RKO (cell line): ENCODE measurements around the gene CTCF.

Experiments used
- DNase-seq: peaks from one replicate; pipeline ENCODE4 v3.0.0-alpha.2; 2016; ENCODE audit warnings: low spot score

Gene CTCF

DNA sequence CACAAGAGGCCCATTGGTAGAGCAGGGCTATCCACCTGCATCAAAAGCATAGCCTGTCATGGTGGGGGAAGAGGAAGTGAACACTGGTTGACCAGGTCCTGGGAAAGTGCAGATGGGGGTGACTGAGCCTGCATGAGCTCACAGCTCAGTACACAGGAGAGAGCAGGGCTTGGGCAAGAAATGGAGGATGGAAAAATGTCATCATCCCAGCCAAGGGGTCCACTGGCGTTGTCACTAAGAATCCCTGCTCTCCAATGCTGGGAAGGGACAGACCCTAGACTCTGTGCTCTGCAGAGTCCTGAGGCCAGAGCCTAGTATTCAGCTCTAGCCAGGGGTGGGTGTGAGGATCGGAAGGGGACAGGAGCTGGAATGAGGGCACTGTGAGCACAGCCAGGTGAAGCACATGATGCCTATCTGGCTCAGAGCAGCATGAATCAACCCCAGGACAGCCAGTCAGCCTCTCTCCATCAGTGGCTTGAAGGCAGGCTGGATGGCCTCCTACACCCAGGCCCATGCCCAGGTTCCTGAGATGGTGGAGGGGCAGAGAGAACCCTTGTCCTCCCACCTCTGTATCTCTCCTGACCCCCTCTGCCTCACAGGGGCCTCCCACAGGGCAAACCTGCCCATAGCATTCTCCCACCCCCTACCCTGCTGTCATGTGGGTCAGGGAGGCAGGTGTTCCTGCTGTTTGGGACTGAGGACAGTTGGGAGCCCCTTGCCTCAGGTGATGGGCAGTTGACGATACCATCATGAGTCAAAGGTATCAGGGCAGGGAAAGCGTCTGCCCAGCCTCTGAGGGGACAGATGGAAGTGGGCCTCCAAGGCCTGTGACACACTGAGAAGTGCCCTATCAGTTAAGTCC is 13.8 kb upstream of the CTCF start:
- no peak for DNase-seq

DNA sequence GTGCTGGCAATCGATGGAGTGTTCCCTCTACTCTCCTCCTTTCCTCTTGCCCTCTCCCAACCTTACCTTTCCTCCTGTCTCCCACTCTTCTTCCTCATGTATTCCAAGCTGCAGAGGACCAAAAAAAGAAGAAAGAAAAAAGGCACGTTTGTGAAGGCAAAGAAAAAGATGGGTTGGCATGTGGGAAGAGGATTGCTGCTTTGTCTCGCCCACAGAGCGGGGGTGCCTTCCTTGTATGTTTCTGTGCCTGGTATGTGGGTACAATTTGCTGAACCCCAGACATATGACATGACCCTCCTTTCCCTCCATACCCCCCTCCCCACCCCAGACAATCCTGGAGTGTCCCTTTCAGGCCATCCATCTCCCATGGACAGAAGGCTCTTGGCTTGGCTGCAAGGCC is 13.1 kb upstream of the CTCF start:
- DNase-seq: no peak

DNA sequence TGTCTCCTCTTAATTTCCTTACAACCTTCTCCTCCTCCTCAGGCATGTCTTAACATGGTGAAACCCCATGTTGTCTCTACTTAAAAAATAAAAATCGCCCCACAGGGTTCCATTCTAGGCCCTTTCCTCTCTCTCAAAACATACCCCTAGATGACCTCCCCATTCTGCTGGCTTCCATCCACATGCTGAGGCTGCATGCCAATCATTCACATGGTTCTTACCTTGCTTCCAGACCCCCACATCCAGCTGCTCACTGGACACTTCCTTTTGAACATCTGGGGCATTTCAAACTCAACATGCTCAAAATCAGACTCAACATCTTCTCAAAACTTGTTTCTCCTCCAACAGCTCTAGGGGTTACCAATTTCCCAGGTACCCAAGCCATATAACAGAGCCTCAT is 12.4 kb upstream of the CTCF start:
- DNase-seq: no peak

DNA sequence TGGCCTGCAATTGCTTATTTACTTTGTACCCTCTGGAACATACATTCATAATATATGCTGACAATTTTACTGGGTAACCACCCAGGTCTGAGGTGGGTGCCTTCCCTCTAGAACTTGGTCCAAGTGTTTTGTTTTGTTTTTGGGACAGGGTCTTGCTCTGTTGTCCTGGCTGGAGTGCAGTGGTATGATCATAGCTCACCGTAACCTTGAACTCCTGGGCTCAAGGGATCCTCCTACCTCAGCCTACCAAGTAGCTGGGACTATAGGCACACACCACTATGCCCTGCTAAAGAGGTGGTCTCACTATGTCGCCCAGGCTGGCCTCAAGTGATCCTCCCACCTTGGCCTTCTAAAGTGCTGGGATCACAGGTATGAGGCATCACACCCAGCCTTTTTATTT is 11.2 kb upstream of the CTCF start:
- DNase-seq: no peak

DNA sequence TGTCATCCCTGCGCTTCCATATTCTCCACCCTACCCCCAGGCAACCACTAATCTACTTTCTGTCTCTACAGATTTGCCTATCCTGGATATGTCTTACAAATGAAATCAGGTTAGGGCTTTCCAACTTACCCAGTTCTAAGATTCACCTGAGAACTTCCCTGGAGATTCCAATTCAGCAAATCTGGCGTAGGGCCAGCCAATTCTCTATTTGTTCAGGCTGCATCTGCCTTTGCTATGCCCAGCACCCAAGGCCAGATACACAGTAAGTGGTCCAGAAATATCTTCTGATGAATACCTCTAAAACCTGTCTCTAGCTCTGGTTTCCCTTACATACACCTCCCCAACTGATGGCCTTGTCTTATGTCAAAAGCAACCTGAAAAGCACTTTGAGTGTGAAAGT is 10.4 kb upstream of the CTCF start:
- DNase-seq: no peak

DNA sequence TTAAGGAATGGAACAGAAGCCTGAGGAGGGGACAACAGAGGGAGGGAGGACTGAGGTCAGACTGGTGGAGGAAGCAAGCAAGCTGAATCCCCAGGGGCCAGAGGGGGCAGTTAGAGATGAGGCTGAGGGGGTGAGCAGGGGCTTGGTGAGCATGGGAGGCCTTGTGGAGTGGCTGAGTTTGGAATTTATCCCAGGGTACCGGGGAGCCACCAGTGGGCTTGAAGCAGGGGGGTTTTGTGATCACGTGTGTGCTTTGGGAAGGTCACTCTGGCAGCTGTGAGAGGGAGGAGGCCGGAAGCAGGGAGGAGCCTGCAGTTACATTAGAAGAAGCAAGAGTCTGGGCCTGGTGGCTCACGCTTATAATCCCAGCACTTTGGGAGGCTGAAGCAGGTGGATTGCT is 9.8 kb upstream of the CTCF start:
- no peak for DNase-seq

DNA sequence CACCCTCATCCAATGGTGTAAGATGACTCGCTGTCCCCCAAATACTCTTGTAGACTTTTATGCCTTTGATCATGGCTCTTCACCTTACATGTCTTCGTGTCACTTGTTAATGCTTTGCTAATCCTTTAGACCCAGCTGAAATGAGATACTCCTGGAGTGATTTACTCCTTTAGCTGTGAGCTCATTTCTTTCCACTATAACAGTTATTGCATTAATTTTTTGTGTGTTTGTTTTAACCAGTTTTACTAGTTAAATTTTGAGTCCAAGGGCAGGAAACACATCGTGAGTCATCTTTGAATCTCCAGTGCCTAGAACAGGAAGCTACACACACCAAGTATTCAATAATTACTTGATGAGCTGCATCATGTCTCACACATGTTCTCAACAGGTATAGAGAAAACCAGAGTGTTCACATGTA is 6.5 kb upstream of the CTCF start:
- peak; percentile 49 for DNase-seq

DNA sequence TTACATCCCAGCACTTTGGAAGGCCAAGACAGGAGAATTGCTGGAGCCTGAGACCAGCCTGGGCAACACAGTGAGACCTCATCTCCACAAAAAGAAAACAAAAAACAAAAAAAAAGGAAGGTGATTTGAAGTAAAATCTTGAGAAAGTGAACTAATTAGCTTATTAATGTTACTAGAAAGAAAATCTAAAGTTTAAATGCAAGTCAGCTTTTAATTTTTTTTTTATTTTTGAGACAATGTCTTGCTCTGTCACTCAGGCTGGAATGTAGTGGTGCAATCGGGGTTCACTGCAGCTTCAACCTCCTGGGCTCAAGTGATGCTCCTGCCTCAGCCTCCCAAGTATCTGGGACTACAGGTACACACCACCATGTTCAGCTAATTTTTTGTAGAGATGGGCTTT is 3.5 kb upstream of the CTCF start:
- no peak for DNase-seq

DNA sequence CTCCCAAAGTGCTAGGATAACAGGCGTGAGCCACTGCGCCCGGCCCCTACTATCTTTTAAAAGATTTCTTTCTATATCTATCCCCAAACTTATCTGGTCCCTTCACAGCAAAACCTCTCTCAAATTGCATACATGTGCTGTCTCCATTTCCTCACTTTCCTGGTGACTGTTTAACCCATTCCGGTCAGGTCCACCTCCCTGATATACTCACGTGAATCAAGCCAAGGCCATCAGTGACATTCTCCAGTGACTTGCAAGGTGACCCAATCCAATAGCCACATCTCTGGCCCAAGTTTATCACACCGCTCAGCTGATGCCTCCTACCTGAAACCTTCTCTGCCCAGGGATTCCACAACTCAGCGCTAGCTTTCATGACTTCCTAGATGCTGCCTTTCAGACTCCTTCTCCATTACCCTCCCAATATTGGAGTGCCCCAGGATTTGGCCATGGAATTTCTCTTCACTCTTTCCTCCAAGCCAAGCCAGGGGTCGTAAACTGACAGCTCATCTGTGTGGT is 1.4 kb upstream of the CTCF start:
- DNase-seq: no peak

DNA sequence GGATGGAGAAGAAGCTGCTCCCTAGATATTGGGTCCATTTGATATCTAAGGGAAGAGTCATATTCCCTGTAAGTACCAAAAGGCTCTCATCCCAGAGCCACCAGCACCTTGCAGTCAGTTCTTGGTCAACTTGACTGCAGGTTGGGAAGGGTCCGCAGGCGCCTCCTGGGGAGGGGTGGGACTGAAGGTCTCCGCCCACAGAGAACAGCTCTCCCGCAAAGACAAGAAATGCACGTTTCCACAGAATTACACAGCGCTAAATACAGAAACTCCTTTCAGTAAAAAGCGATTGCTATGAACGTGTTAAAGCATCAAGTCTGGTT is 864 bp upstream of the CTCF start:
- no peak for DNase-seq

DNA sequence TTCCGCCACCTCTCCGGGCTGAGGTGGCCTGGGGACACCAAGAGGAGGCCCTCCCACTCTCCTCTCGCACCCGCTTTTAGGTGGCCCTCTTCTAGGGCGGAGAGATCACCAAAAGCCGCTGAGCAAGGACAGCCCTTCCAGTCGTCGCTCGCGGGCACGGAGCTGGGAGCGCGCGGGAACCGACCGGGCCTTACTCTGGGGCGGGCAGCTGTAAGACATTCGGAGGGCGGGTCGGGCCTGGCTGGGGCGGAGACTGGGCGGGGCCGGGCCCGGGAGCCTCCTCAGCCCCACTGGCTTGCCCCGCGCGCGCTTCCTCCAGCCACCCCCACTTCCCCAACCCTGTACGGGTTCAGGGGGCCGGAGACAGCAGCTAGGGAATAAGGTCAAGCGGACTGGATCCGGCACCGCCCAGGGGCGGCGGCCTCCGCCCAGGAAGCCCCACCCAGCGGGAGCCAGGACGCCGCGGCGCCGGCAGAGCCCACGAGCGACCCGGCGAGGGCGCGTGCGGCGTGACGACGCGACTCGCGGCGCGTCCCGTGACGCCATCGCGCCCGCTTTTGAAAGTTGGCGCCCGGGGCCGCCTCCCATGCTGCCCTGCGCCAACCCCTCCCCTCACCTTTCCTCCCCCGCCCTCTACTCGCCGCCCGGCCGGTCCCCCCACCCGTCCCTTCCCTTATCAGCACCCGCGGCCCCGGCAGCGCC is 351 bp upstream of the CTCF start:
- peak; percentile 96 for DNase-seq

DNA sequence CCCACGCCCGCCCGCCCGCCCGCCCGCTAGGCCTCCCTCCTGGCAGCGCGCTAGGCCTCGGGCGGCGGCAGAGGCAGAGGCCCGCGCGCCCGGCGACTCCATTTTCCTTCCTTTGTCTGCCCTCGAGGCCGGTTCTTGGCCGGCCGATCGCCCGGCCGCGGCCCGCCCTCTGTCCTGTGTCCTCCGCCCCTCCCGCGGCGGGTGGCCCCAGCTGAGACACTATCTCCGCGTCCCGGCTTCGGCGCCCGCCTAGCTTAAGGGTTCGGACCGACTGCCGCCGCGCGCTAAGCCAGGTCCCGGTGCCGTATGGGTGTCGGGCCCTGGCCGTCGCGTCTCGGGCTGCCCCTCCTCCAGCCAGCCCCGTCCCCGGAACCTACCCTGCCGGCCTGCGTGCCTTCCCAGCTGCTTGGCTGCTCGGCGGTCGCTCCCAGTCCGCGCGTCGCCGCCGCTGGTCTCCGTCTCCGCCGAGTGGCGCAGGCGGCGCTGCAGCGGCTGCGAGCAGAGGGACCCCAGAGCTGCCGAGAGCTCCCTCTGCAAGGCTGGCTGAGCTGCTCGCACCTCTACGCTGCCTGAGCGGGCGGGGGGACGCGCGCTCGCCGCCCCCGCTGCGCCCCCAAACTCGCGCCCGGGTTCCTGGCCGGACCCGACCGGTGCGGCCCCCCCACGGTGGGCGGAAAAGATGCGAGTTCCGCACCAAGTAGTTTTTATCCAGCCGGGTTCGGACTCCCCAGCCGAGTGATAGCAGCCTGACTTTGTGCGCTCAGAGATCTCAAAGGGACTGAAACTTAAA is 787 bp downstream of the CTCF start:
- peak; percentile 61 for DNase-seq

DNA sequence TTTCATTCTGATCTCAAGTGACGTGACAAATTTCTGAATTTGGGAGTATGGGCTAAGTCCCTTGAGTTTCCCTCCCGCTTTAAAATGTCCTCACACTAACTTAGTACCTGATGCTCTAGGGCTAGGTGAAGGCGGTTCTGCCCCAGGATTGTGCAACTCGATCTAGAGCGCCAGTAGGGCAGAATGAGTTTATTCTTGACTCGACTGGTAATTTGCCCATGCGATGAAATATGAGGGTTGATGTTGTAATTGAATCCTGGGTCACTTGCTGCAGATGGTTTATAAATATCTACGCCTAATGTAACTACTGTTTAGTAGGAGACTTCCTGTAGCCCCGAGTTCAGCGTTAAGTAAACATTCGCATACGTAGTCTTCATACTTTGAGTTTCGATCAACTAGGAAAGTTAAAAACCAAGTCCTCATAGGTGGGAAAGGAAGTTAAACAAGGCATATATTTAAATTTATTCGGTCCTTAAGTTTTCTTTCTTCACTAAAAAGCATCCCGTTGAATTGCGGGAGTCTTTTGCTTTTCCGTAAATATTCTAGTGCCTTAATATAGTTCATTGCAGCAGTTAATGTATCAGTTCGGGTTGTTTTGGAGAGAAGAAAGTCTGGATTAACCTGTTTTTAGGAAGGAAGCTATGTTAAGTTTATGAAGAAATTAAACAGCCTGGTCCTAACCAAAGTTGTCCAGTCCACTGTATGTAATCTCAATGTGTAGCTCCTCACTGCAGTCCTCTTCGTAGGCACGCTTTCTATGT is 1.6 kb downstream of the CTCF start:
- DNase-seq: peak; percentile 61

DNA sequence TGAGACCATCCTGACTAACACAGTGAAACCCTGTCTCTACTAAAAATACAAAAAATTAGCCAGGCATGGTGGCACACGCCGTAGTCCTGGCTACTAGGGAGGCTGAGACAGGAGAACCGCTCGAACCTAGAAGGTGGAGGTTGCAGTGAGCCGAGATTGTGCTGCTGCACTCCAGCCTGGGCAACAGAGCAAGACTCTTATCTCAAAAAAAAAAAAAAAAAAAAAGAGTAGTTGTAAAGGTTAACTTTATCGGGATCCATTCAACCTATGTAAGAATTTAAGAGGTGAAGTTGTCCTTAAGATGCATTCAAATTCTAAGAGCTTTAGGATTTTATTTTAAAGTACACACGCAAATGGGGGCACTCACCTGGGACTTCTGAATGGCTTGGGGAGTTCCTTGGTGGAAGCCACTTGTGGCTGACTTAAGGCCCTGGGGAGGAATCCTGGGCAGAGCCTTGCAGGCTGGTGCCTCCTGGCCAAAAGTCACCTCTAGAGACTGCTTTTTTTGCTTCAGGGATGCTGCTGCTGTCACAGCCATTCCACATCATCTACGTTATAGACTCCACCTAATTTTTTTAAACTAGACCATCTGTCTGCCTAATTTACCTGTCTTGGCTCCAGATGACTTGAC is 3.3 kb downstream of the CTCF start:
- DNase-seq: no peak

DNA sequence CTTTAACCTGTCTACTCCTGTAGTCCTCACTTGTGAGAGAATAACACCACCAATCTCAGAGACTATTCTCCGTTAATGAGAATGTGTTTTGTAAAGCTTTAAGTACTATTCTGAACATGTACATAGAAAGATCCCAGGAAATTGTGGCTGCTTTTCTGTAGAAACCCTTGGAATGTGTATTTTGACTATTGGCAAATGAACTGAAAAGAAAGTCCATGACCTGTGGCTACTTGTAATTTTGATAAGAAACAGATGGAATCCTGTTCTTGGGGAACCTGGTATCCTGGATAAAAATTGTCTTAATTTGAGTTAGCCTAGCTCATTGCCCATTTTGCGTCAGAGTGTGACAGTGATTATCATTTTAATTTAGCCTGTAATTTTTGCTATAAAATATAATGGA is 9.1 kb downstream of the CTCF start:
- no peak for DNase-seq

DNA sequence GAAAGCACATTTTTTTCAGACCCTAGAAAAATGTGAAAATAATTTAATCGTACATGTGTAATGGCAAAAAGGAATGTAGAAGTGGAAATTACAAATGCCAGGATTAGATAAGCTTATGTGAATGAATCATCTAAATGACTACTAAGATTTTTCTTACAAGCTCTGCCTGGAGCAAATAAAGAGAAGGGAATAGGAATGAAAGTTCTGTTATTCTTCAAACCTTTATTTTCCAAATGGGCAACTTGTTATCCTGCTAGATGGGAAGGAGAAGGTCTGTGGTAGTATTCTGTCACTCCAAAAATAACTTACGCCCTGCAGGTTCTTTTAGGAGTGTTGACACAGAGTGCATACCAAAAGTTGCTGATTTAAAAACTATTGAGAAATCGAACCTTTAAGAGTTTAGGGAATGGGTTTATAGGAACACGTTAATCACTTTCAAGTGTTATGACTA is 9.7 kb downstream of the CTCF start:
- no peak for DNase-seq

DNA sequence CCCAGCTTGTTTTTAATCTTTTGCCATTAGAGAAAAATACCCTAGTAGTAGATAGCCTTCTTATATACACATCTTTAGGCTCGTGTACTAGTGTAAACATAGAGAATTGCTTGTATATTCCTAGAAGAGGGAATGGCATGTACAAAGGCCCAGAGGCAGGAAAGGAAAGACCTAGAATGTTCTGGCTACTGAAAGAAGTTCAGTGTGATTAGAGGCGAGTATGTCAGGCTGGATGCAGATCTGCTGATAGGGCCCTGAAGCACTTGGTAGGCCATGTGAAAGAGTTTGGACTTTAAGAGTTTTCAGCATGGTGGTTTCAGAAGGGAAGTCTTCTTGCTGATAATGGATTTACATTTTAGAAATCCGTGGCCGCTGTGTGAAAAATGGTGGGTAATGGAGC is 17.4 kb downstream of the CTCF start:
- no peak for DNase-seq

DNA sequence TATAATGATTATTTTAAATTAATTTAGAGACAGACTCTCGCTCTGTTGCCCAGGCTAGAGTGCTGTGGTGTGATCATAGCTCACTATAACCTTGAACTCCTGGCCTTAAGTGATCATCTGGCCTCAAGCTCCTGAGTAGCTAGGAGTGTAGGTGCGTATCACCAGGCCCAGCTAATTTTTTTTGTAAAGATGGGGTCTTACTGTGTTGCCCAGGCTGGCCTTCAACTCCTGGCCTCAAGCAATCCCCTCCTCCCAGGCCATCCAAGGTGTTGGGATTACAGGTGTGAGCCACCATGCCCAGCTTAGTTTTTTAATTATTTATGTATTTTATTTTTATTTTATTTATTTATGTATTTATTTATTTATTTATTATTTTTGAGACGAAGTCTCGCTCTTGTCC is 17.9 kb downstream of the CTCF start:
- no peak for DNase-seq

DNA sequence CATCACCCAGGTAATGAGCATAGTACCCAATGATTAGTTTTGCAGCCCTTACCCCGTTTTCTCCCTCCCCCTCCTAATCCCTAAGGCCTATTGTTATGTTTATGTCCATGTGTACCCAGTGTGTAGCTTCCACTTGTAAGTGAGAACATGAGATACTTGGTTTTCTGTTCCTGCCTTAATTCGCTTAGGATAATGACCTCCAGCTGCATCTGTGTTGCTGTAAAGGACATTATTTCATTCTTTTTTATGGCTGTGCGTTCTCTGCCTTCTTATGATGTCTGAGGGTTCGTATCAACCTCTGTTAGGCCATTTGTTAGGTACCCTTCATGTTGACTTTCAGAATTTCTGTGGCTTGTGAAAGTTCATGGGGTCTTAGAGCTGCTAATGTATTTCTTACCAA is 31.0 kb downstream of the CTCF start:
- no peak for DNase-seq

DNA sequence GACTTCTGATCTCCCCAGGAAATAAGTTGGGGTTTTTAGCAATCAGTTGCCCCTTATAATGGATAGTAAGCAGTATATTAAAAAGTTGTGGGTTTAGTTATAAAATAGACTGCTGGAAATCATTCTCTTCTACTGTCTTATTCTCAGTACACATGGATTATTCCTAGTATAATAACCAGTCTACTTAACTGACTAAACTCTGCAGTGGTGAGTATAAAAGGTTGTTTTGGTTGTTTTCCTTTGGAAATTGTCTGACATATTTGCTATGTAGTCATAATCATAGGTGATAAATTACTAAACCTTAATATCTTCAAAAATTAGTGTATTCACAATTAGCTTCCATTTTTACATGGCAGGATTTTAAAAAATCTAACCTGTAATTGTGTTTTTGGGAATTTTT is 31.4 kb downstream of the CTCF start:
- no peak for DNase-seq

DNA sequence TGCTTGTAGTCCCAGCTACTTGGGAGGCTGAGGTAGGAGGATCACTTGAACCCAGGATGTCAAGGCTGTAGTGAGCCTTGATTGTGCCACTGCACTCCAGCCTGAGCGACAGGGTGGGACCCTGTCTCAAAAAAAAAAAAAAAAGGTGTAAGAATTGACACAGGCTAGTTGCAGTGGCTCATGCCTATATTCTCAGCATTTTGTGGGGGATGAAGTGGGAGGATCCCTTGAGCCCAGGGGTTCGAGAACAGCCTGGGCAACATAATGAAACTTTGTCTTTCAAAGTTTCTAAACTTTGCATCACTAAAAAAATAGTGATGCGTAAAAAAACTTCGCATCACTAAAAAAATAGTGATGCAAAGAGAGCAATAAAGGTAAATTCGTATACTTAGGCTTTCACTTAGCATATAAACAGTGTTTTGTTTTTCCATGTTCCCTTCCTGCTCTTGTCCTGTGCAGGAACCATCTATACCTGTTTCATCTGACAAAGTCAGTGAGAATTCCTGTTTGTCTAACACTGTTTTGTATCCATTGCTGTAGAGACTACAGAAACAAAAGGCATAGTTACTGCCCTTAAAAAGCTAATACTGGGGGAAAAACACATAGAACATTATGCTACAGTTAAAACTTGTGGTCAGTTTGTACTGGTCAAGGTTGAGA is 32.1 kb downstream of the CTCF start:
- no peak for DNase-seq
